Panc1 (cell line): Measurements from ENCODE around the gene CAGE1.

Source experiments
- CTCF ChIP-seq: fragments of 450-650 bp; IDR thresholded peaks from 2 replicates; pipeline ENCODE4 v1.5.1; 2017; ENCODE audit warnings: mild to moderate bottlenecking
- POLR2AphosphoS5 ChIP-seq: IDR thresholded peaks from 2 replicates; pipeline ENCODE4 v1.6.1; 2012; ENCODE audit warnings: mild to moderate bottlenecking, low read depth, low read length, moderate library complexity
- SIN3A ChIP-seq: IDR thresholded peaks from 2 replicates; pipeline ENCODE4 v1.6.1; 2012; ENCODE audit warnings: low read depth, mild to moderate bottlenecking, low read length, moderate library complexity, borderline replicate concordance; ENCODE audit not compliant: insufficient read depth
- TCF7L2 ChIP-seq: IDR thresholded peaks from 2 replicates; pipeline ENCODE4 v1.6.1; 2011; ENCODE audit warnings: mild to moderate bottlenecking, low read depth, low read length, inconsistent platforms
- TF ChIP-seq, protein P1 (sequence below), 2 experiments: IDR thresholded peaks; 2 replicates each; pipeline ENCODE4 v1.6.1; 2011 to 2012; ENCODE audit warnings: low read depth in 2 of 2, control low read depth in 1 of 2, low read length in 1 of 2, mild to moderate bottlenecking in 1 of 2, moderate library complexity in 1 of 2; ENCODE audit not compliant: insufficient read depth in 1 of 2

DNA sequence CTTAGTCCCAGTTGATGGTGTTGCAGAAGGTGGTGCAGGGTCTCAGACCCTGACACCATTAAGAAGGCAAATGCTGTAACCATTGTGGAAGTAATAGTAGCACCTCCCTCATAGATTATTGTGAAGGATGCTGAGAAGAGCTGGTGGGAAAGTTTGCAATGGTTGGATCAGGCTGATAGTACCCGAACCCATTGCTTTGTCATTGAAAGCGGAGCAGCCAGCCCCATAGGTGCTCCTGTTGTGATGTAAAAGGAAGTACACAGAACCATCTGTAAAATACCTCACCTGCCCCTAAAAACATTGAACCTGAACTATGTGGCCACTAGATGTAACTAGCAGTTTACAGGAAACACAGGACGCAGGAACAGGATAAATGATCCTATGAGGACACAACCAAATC, 31.5 kb upstream of the CAGE1 start:
- TF ChIP-seq, protein P1, sequence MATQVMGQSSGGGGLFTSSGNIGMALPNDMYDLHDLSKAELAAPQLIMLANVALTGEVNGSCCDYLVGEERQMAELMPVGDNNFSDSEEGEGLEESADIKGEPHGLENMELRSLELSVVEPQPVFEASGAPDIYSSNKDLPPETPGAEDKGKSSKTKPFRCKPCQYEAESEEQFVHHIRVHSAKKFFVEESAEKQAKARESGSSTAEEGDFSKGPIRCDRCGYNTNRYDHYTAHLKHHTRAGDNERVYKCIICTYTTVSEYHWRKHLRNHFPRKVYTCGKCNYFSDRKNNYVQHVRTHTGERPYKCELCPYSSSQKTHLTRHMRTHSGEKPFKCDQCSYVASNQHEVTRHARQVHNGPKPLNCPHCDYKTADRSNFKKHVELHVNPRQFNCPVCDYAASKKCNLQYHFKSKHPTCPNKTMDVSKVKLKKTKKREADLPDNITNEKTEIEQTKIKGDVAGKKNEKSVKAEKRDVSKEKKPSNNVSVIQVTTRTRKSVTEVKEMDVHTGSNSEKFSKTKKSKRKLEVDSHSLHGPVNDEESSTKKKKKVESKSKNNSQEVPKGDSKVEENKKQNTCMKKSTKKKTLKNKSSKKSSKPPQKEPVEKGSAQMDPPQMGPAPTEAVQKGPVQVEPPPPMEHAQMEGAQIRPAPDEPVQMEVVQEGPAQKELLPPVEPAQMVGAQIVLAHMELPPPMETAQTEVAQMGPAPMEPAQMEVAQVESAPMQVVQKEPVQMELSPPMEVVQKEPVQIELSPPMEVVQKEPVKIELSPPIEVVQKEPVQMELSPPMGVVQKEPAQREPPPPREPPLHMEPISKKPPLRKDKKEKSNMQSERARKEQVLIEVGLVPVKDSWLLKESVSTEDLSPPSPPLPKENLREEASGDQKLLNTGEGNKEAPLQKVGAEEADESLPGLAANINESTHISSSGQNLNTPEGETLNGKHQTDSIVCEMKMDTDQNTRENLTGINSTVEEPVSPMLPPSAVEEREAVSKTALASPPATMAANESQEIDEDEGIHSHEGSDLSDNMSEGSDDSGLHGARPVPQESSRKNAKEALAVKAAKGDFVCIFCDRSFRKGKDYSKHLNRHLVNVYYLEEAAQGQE (IDR thresholded peaks at IDR 0.05; ENCODE audit: insufficient read depth in 1 of 2, low read depth in 2 of 2, low read length in 1 of 2): no peak
- TF ChIP-seq CTCF: no peak
- TF ChIP-seq POLR2AphosphoS5: no peak
- no peak for TF ChIP-seq TCF7L2
- no peak for TF ChIP-seq SIN3A
